ENCODE data around the gene RPRD2. TPM values are rescaled to one million over a fixed set of nuclear protein-coding genes. Genes with fewer than 3 reads are reported as not detected.

RPRD2 gene
- total RNA-seq, 1 donor from 2014 or later: 26.0 TPM

- H3K9me3 ChIP-seq (ENCODE audit: insufficient read depth, low read depth, low read length): no peaks in the 10 kb centered on the region
- peaks cover 14% of the 10 kb centered on the region for H3K36me3 ChIP-seq (ENCODE audit: insufficient read depth, low read length)
- Mint-ChIP-seq H3K9me3 (ENCODE audit: unreplicated experiment) (no peaks in the 10 kb centered on the region), H3K4me3 (ENCODE audit: unreplicated experiment) (no peak overlapping the region), H3K4me1 (ENCODE audit: low read depth, unreplicated experiment) (peaks cover 20% of the 10 kb centered on the region), H3K27ac (ENCODE audit: unreplicated experiment) (no peak overlapping the region), H3K36me3 (ENCODE audit: low read depth, unreplicated experiment) (peaks cover 33% of the 10 kb centered on the region), H3K27me3 (ENCODE audit: low read depth, unreplicated experiment) (no peaks in the 10 kb centered on the region)
- no peaks in the 10 kb centered on the region for H4K20me1 ChIP-seq (ENCODE audit: insufficient read depth, low read length)
- no peak for TF ChIP-seq CTCF (IDR thresholded peaks at IDR 0.05; ENCODE audit: insufficient read depth, low read depth, low read length)
- no peak for TF ChIP-seq EZH2 (IDR thresholded peaks at IDR 0.05; ENCODE audit: insufficient read depth, low read length)
- peaks cover 18% of the 10 kb centered on the region for H3K79me2 ChIP-seq (ENCODE audit: insufficient read depth, low read length)
- no peak overlapping the region for H2AFZ ChIP-seq (ENCODE audit: low read depth, low read length)
- DNase-seq (ENCODE audit: low read depth) (no peak), FAIRE-seq (no peak)
- H3K4me2 ChIP-seq (ENCODE audit: low read length): peak overlapping the region; percentile 88
- H3K9ac ChIP-seq (ENCODE audit: low read length): peak overlapping the region; percentile 79
- no peaks in the 10 kb centered on the region for H3K27me3 ChIP-seq (ENCODE audit: insufficient read depth, low read length)
- peaks cover 21% of the 10 kb centered on the region for H3K4me1 ChIP-seq (ENCODE audit: insufficient read depth, low read length)
- peak overlapping the region; percentile 8 for H3K27ac ChIP-seq (ENCODE audit: low read depth, low read length)
- peak overlapping the region; percentile 61 for H3K4me3 ChIP-seq (ENCODE audit: insufficient read depth, low read depth, low read length)
Observed at GRCh38 chr1:150508982-150509381, 145.0 kb downstream of the RPRD2 start.

- H3K27me3 ChIP-seq (ENCODE audit: insufficient read depth, low read length): no peaks in the 10 kb centered on the region
- H3K27ac ChIP-seq (ENCODE audit: low read depth, low read length): no peak overlapping the region
- no peaks in the 10 kb centered on the region for H4K20me1 ChIP-seq (ENCODE audit: insufficient read depth, low read length)
- no peak overlapping the region for H3K4me3 ChIP-seq (ENCODE audit: insufficient read depth, low read depth, low read length)
- no peaks in the 10 kb centered on the region for H3K9me3 ChIP-seq (ENCODE audit: insufficient read depth, low read depth, low read length)
- H3K9ac ChIP-seq (ENCODE audit: low read length): no peak overlapping the region
- H3K4me3 Mint-ChIP-seq (ENCODE audit: unreplicated experiment): no peak overlapping the region
- no peak overlapping the region for H2AFZ ChIP-seq (ENCODE audit: low read depth, low read length)
- peaks cover 18% of the 10 kb centered on the region for H3K79me2 ChIP-seq (ENCODE audit: insufficient read depth, low read length)
- H3K4me2 ChIP-seq (ENCODE audit: low read length): no peak overlapping the region
- peaks cover 26% of the 10 kb centered on the region for H3K36me3 Mint-ChIP-seq (ENCODE audit: low read depth, unreplicated experiment)
- DNase-seq (ENCODE audit: low read depth) (no peak), FAIRE-seq (no peak)
- no peak overlapping the region for H3K27ac Mint-ChIP-seq (ENCODE audit: unreplicated experiment)
- H3K27me3 Mint-ChIP-seq (ENCODE audit: low read depth, unreplicated experiment): no peaks in the 10 kb centered on the region
- peaks cover 25% of the 10 kb centered on the region for H3K4me1 Mint-ChIP-seq (ENCODE audit: low read depth, unreplicated experiment)
- H3K4me1 ChIP-seq (ENCODE audit: insufficient read depth, low read length): peaks cover 25% of the 10 kb centered on the region
- peaks cover 3% of the 10 kb centered on the region for H3K36me3 ChIP-seq (ENCODE audit: insufficient read depth, low read length)
- TF ChIP-seq EZH2 (IDR thresholded peaks at IDR 0.05; ENCODE audit: insufficient read depth, low read length): no peak
- TF ChIP-seq CTCF (IDR thresholded peaks at IDR 0.05; ENCODE audit: insufficient read depth, low read depth, low read length): no peak
- H3K9me3 Mint-ChIP-seq (ENCODE audit: unreplicated experiment): no peaks in the 10 kb centered on the region
Observed at GRCh38 chr1:150511551-150511950, 147.6 kb downstream of the RPRD2 start.

- Mint-ChIP-seq H3K27ac (ENCODE audit: unreplicated experiment) (no peak overlapping the region), H3K27me3 (ENCODE audit: low read depth, unreplicated experiment) (no peaks in the 10 kb centered on the region), H3K4me3 (ENCODE audit: unreplicated experiment) (no peak overlapping the region), H3K36me3 (ENCODE audit: low read depth, unreplicated experiment) (peaks cover 21% of the 10 kb centered on the region), H3K9me3 (ENCODE audit: unreplicated experiment) (no peaks in the 10 kb centered on the region), H3K4me1 (ENCODE audit: low read depth, unreplicated experiment) (peaks cover 23% of the 10 kb centered on the region)
- Histone ChIP-seq H3K27me3 (ENCODE audit: insufficient read depth, low read length) (no peaks in the 10 kb centered on the region), H3K36me3 (ENCODE audit: insufficient read depth, low read length) (no peaks in the 10 kb centered on the region), H3K9ac (ENCODE audit: low read length) (no peak overlapping the region), H3K4me3 (ENCODE audit: insufficient read depth, low read depth, low read length) (no peak overlapping the region), H3K4me1 (ENCODE audit: insufficient read depth, low read length) (peaks cover 25% of the 10 kb centered on the region), H3K9me3 (ENCODE audit: insufficient read depth, low read depth, low read length) (no peaks in the 10 kb centered on the region), H3K4me2 (ENCODE audit: low read length) (no peak overlapping the region), H2AFZ (ENCODE audit: low read depth, low read length) (no peak overlapping the region), H3K27ac (ENCODE audit: low read depth, low read length) (no peak overlapping the region), H4K20me1 (ENCODE audit: insufficient read depth, low read length) (no peaks in the 10 kb centered on the region), H3K79me2 (ENCODE audit: insufficient read depth, low read length) (peaks cover 18% of the 10 kb centered on the region)
- DNase-seq (ENCODE audit: low read depth): no peak
- no peak for FAIRE-seq
- TF ChIP-seq EZH2 (IDR thresholded peaks at IDR 0.05; ENCODE audit: insufficient read depth, low read length) (no peak), CTCF (IDR thresholded peaks at IDR 0.05; ENCODE audit: insufficient read depth, low read depth, low read length) (no peak)
Observed at GRCh38 chr1:150511985-150512660, 148.2 kb downstream of the RPRD2 start.

All from astrocyte (in vitro differentiated cells and primary cell).